H9 (cell line): ENCODE results near the gene ZNF385D. TPM values are rescaled to one million over a fixed set of nuclear protein-coding genes. Genes with fewer than 3 reads are reported as not detected.

Experiments
- DNase-seq: peaks from one replicate; pipeline ENCODE4 v3.0.0-alpha.2; 2017
- H2AFZ ChIP-seq: one replicate; pipeline ENCODE4 v1.6.1; 2013; ENCODE audit warnings: mild to moderate bottlenecking, low read length, control low read depth, moderate library complexity
- H2AK5ac ChIP-seq: 2 replicates; pipeline ENCODE4 v1.6.1; 2013; ENCODE audit warnings: low read length, control low read depth, mixed read lengths; ENCODE audit not compliant: insufficient read length
- H2BK120ac ChIP-seq: one replicate; pipeline ENCODE4 v1.6.1; 2013; ENCODE audit warnings: low read depth, mild to moderate bottlenecking, low read length, control low read depth, inconsistent platforms; ENCODE audit not compliant: poor library complexity, severe bottlenecking
- H2BK12ac ChIP-seq: 2 replicates; pipeline ENCODE4 v1.6.1; 2013; ENCODE audit warnings: low read length, control low read depth, mixed read lengths, low read depth; ENCODE audit not compliant: insufficient read length
- H2BK15ac ChIP-seq: 2 replicates; pipeline ENCODE4 v1.6.1; 2013; ENCODE audit warnings: low read depth, low read length, control low read depth
- H2BK20ac ChIP-seq: one replicate; pipeline ENCODE4 v1.6.1; 2013; ENCODE audit warnings: low read depth, mild to moderate bottlenecking, low read length, control low read depth, inconsistent platforms; ENCODE audit not compliant: poor library complexity, severe bottlenecking
- H2BK5ac ChIP-seq: 2 replicates; pipeline ENCODE4 v1.6.1; 2013; ENCODE audit warnings: low read length, control low read depth, mixed read lengths; ENCODE audit not compliant: insufficient read length
- H3K14ac ChIP-seq: 2 replicates; pipeline ENCODE4 v1.6.1; 2013; ENCODE audit warnings: low read length, control low read depth; ENCODE audit not compliant: insufficient read depth
- H3K18ac ChIP-seq: 2 replicates; pipeline ENCODE4 v1.6.1; 2013; ENCODE audit warnings: low read depth, mild to moderate bottlenecking, mixed read lengths, low read length, control low read depth; ENCODE audit not compliant: insufficient read length
- H3K23ac ChIP-seq: 2 replicates; pipeline ENCODE4 v1.6.1; 2013; ENCODE audit warnings: low read length, control low read depth, mixed read lengths, low read depth; ENCODE audit not compliant: insufficient read length
- H3K23me2 ChIP-seq: 2 replicates; pipeline ENCODE4 v1.6.1; 2013; ENCODE audit warnings: low read depth, mild to moderate bottlenecking, mixed read lengths, low read length, control low read depth; ENCODE audit not compliant: insufficient read length, poor library complexity, severe bottlenecking
- H3K27ac ChIP-seq: 2 replicates; pipeline ENCODE4 v1.5.1; 2013; ENCODE audit warnings: low read length, control low read depth, mixed read lengths, low read depth; ENCODE audit not compliant: insufficient read length
- H3K27me3 ChIP-seq: 2 replicates; pipeline ENCODE4 v1.6.1; 2013; ENCODE audit warnings: low read length, control low read depth, inconsistent platforms; ENCODE audit not compliant: insufficient read depth
- H3K4ac ChIP-seq: 2 replicates; pipeline ENCODE4 v1.6.1; 2013; ENCODE audit warnings: low read depth, mild to moderate bottlenecking, control low read depth, inconsistent platforms, low read length, moderate library complexity
- H3K4me1 ChIP-seq: 2 replicates; pipeline ENCODE4 v1.6.1; 2013; ENCODE audit warnings: low read length, control low read depth, inconsistent platforms; ENCODE audit not compliant: insufficient read depth
- H3K4me2 ChIP-seq: 2 replicates; pipeline ENCODE4 v1.6.1; 2013; ENCODE audit warnings: low read length, control low read depth, mixed read lengths; ENCODE audit not compliant: insufficient read length, insufficient read depth
- H3K56ac ChIP-seq: 2 replicates; pipeline ENCODE4 v1.6.1; 2013; ENCODE audit warnings: low read depth, mild to moderate bottlenecking, mixed read lengths, low read length, control low read depth; ENCODE audit not compliant: insufficient read length
- H3K79me1 ChIP-seq: 2 replicates; pipeline ENCODE4 v1.6.1; 2013; ENCODE audit warnings: low read depth, mild to moderate bottlenecking, moderate library complexity, low read length, control low read depth, inconsistent platforms; ENCODE audit not compliant: insufficient read depth, poor library complexity, severe bottlenecking
- H3K79me2 ChIP-seq: 2 replicates; pipeline ENCODE4 v1.6.1; 2013; ENCODE audit warnings: low read length, control low read depth, inconsistent platforms; ENCODE audit not compliant: insufficient read depth
- H3K9ac ChIP-seq: 2 replicates; pipeline ENCODE4 v1.6.1; 2013; ENCODE audit warnings: low read length, control low read depth, mixed read lengths; ENCODE audit not compliant: insufficient read length; ENCODE audit errors: extremely low read depth
- H3K9me3 ChIP-seq: one replicate; pipeline ENCODE4 v1.6.1; 2013; ENCODE audit warnings: low read depth, low read length, inconsistent platforms; ENCODE audit not compliant: control insufficient read depth
- H3T11ph ChIP-seq: one replicate; pipeline ENCODE4 v1.6.1; 2013; ENCODE audit warnings: mild to moderate bottlenecking, low read length, control low read depth, inconsistent platforms
- H4K20me1 ChIP-seq: one replicate; pipeline ENCODE4 v1.6.1; 2013; ENCODE audit not compliant: control insufficient read depth, insufficient read length, insufficient read depth
- H4K5ac ChIP-seq: 2 replicates; pipeline ENCODE4 v1.6.1; 2013; ENCODE audit warnings: low read depth, mild to moderate bottlenecking, mixed read lengths, low read length, control low read depth; ENCODE audit not compliant: insufficient read length
- H4K8ac ChIP-seq: replicated peaks from 2 replicates; pipeline ENCODE4 v1.6.1; 2013; ENCODE audit warnings: low read length, control low read depth, mixed read lengths, low read depth; ENCODE audit not compliant: insufficient read length
- H4K91ac ChIP-seq: 2 replicates; pipeline ENCODE4 v1.6.1; 2013; ENCODE audit warnings: low read depth, mild to moderate bottlenecking, moderate library complexity, mixed read lengths, low read length, control low read depth; ENCODE audit not compliant: insufficient read length
- H3K27ac Mint-ChIP-seq, 3 experiments: 2 replicates in 2 of 3; 3 replicates in 1 of 3; pipeline ENCODE4 v1.8.0; 2020 to 2021; ENCODE audit warnings: mixed read lengths in 3 of 3, mild to moderate bottlenecking in 1 of 3, moderate library complexity in 1 of 3
- H3K27me3 Mint-ChIP-seq: 2 replicates; pipeline ENCODE4 v1.8.0; 2021; ENCODE audit warnings: low read depth, mild to moderate bottlenecking, moderate library complexity, mixed read lengths
- H3K36me3 Mint-ChIP-seq, 3 experiments: 2 replicates in 2 of 3; 3 replicates in 1 of 3; pipeline ENCODE4 v1.8.0; 2020 to 2021; ENCODE audit warnings: low read depth in 3 of 3, mixed read lengths in 3 of 3; ENCODE audit not compliant: insufficient read depth in 1 of 3
- H3K4me1 Mint-ChIP-seq, 2 experiments: 2 replicates each; pipeline ENCODE4 v1.8.0; 2020; ENCODE audit warnings: mixed read lengths in 2 of 2
- H3K4me3 Mint-ChIP-seq, 2 experiments: 2 replicates in 1 of 2; 3 replicates in 1 of 2; pipeline ENCODE4 v1.8.0; 2020 to 2021; ENCODE audit warnings: mild to moderate bottlenecking in 2 of 2, mixed read lengths in 2 of 2, moderate library complexity in 1 of 2
- H3K9me3 Mint-ChIP-seq, 2 experiments: 2 replicates in 1 of 2; 3 replicates in 1 of 2; pipeline ENCODE4 v1.8.0; 2020; ENCODE audit warnings: mild to moderate bottlenecking in 2 of 2, mixed read lengths in 2 of 2, moderate library complexity in 1 of 2
- WGBS: extraction: QIAGEN DNeasy Blood & Tissue Kit; methylation state at CpG from one replicate; pipeline ENCODE4 v1.1.7; 2013; ENCODE audit warnings: missing lambda C conversion rate, low lambda C conversion rate, mixed read lengths; ENCODE audit not compliant: insufficient read length; ENCODE audit errors: extremely low coverage; 5-methylcytosine and 5-hydroxymethylcytosine counted together
- total RNA-seq: library from RNA; stranded (reverse); gene quantifications from 2 replicates; pipeline ENCODE4 v1.2.1, GENCODE V29; 2021
- TF ChIP-seq, protein P1 (sequence below): fragments of 200-600 bp; sonication (generic); conservative IDR thresholded peaks from 3 replicates; pipeline ENCODE4 v1.8.0; 2021; ENCODE audit warnings: antibody characterized with exemption, mild to moderate bottlenecking

ZNF385D gene
- total RNA-seq, 1 experiment from 2014 or later: 1.5 TPM

DNA sequence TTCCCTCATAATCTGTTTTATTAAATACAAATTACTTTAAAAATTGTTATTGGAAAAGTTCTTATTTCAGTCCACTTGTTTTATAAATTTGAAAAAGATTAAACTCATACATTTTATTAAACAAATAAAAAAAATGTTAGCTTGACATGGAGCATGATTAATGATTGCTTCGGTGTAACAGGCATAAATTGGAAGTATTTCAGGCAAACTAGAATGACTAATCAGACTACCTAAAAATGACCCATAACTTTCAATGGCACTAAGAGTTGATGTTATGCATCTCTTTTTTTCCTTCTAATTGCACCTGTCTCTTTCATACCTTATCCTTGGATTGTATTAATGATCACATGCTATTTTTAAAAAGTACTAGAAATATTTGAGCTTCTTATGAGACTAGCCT, 343.3 kb downstream of the ZNF385D start:
- H3K9ac ChIP-seq: no peak overlapping the region
- H2BK12ac ChIP-seq: no peak overlapping the region
- no peaks in the 10 kb centered on the region; a peak in 2 of 5 replicates for H3K9me3 Mint-ChIP-seq
- no peaks in the 10 kb centered on the region for H3K79me1 ChIP-seq
- H3K9me3 ChIP-seq: no peaks in the 10 kb centered on the region
- H3K4me2 ChIP-seq: no peak overlapping the region
- H2BK20ac ChIP-seq: no peak overlapping the region
- no peak overlapping the region for H2BK15ac ChIP-seq
- TF ChIP-seq, protein P1, sequence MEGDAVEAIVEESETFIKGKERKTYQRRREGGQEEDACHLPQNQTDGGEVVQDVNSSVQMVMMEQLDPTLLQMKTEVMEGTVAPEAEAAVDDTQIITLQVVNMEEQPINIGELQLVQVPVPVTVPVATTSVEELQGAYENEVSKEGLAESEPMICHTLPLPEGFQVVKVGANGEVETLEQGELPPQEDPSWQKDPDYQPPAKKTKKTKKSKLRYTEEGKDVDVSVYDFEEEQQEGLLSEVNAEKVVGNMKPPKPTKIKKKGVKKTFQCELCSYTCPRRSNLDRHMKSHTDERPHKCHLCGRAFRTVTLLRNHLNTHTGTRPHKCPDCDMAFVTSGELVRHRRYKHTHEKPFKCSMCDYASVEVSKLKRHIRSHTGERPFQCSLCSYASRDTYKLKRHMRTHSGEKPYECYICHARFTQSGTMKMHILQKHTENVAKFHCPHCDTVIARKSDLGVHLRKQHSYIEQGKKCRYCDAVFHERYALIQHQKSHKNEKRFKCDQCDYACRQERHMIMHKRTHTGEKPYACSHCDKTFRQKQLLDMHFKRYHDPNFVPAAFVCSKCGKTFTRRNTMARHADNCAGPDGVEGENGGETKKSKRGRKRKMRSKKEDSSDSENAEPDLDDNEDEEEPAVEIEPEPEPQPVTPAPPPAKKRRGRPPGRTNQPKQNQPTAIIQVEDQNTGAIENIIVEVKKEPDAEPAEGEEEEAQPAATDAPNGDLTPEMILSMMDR: no peak
- H3K18ac ChIP-seq: no peak overlapping the region
- no peak overlapping the region for H3K27ac ChIP-seq
- H3K4me1 ChIP-seq: no peaks in the 10 kb centered on the region
- H2AFZ ChIP-seq: no peak overlapping the region
- no peaks in the 10 kb centered on the region for H3K79me2 ChIP-seq
- peaks cover 0 to 5% (median 0%) of the 10 kb centered on the region in 3 experiments; a peak in 2 of 7 replicates for H3K36me3 Mint-ChIP-seq
- H4K8ac ChIP-seq: no peak overlapping the region
- H3K4ac ChIP-seq: no peak overlapping the region
- no peak overlapping the region for H2BK120ac ChIP-seq
- no peak overlapping the region for H3K27ac Mint-ChIP-seq
- no CpG with 5 or more reads among the region's 1 CpG for WGBS
- H3K23ac ChIP-seq: no peak overlapping the region
- DNase-seq: no peak
- no peaks in the 10 kb centered on the region for H3K4me1 Mint-ChIP-seq
- no peak overlapping the region for H4K5ac ChIP-seq
- H3K56ac ChIP-seq: no peak overlapping the region
- no peak overlapping the region for H2BK5ac ChIP-seq
- no peaks in the 10 kb centered on the region for H3K27me3 ChIP-seq
- H3K23me2 ChIP-seq: no peaks in the 10 kb centered on the region
- H3K4me3 Mint-ChIP-seq: no peak overlapping the region
- H3K14ac ChIP-seq: no peak overlapping the region
- H2AK5ac ChIP-seq: no peak overlapping the region
- H3T11ph ChIP-seq: no peak overlapping the region
- H4K20me1 ChIP-seq: no peaks in the 10 kb centered on the region
- H4K91ac ChIP-seq: no peak overlapping the region
- H3K27me3 Mint-ChIP-seq: no peaks in the 10 kb centered on the region
